ENCODE data around the gene PHACTR2.

Gene PHACTR2

GRCh38 chr6:143803769-143804568 is 126.2 kb downstream of the PHACTR2 start:
- DNase-seq (ENCODE audit: low spot score) (no peak), FAIRE-seq (no peak)

GRCh38 chr6:143804835-143805239 is 127.1 kb downstream of the PHACTR2 start:
- FAIRE-seq (no peak), DNase-seq (ENCODE audit: low spot score) (no peak)

GRCh38 chr6:143806282-143807102 is 128.7 kb downstream of the PHACTR2 start:
- FAIRE-seq (peak; percentile 73), DNase-seq (ENCODE audit: low spot score) (peak; percentile 38)

- no peak for FAIRE-seq
- DNase-seq (ENCODE audit: low spot score), result no peak
Measured at GRCh38 chr6:143807103-143807772, 129.5 kb downstream of the PHACTR2 start.

- DNase-seq (ENCODE audit: low spot score), result no peak
- no peak for FAIRE-seq
Measured at GRCh38 chr6:143810745-143811144, 133.0 kb downstream of the PHACTR2 start.

- DNase-seq (ENCODE audit: low spot score) (no peak), FAIRE-seq (no peak)
Measured at GRCh38 chr6:143811501-143812157, 133.9 kb downstream of the PHACTR2 start.

- FAIRE-seq, result no peak
- no peak for DNase-seq (ENCODE audit: low spot score)
Measured at GRCh38 chr6:143817621-143818020, 139.9 kb downstream of the PHACTR2 start.

- FAIRE-seq, result no peak
Measured at GRCh38 chr6:143821359-143821758, 143.6 kb downstream of the PHACTR2 start.

GRCh38 chr6:143822584-143823024 is 144.8 kb downstream of the PHACTR2 start:
- FAIRE-seq, result no peak
- no peak for DNase-seq (ENCODE audit: low spot score)

More at GRCh38 chr6:143821359-143821758, 143.6 kb downstream of the PHACTR2 start:
- DNase-seq (ENCODE audit: low spot score), result no peak

- FAIRE-seq (no peak), DNase-seq (ENCODE audit: low spot score) (no peak)
Measured at GRCh38 chr6:143823548-143823947, 145.8 kb downstream of the PHACTR2 start.

GRCh38 chr6:143828572-143828971 is 150.8 kb downstream of the PHACTR2 start:
- FAIRE-seq (no peak), DNase-seq (ENCODE audit: low spot score) (no peak)

GRCh38 chr6:143836150-143836549 is 158.4 kb downstream of the PHACTR2 start:
- FAIRE-seq (no peak), DNase-seq (ENCODE audit: low spot score) (no peak)

GRCh38 chr6:143838395-143838794 is 160.6 kb downstream of the PHACTR2 start:
- no peak for FAIRE-seq
- DNase-seq (ENCODE audit: low spot score), result no peak

- DNase-seq (ENCODE audit: low spot score), result no peak
- FAIRE-seq, result no peak
Measured at GRCh38 chr6:143839196-143839595, 161.4 kb downstream of the PHACTR2 start.

- no peak for DNase-seq (ENCODE audit: low spot score)
- FAIRE-seq, result no peak
Measured at GRCh38 chr6:143840595-143841265, 163.0 kb downstream of the PHACTR2 start.

GRCh38 chr6:143842461-143842901 is 164.7 kb downstream of the PHACTR2 start:
- DNase-seq (ENCODE audit: low spot score) (peak; percentile 5), FAIRE-seq (no peak)

GRCh38 chr6:143842902-143843676 is 165.3 kb downstream of the PHACTR2 start, which contains the start of gene LTV1:
Gene LTV1, plus strand, starts transcription at chr6:143843338. Its CDS starts 140 bp downstream, at chr6:143843478.
- FAIRE-seq (peak; percentile 68), DNase-seq (ENCODE audit: low spot score) (peak; percentile 86)

- FAIRE-seq (no peak), DNase-seq (ENCODE audit: low spot score) (no peak)
Measured at GRCh38 chr6:143843677-143843999, 165.9 kb downstream of the PHACTR2 start.

GRCh38 chr6:143844006-143844405 is 166.2 kb downstream of the PHACTR2 start:
- no peak for DNase-seq (ENCODE audit: low spot score)
- no peak for FAIRE-seq

GRCh38 chr6:143845033-143845432 is 167.3 kb downstream of the PHACTR2 start:
- DNase-seq (ENCODE audit: low spot score) (no peak), FAIRE-seq (no peak)
